Right forelimb (tissue), 1 donor: ENCODE results near the gene LDB2.

ENCODE experiments used
- DNase-seq: peaks from one replicate; pipeline ENCODE4 v3.0.0-alpha.2; 2018

The LDB2 gene

GRCh38 chr4:16884673-16885460, 13.6 kb downstream of the LDB2 start:
- DNase-seq: no peak

GRCh38 chr4:16883806-16884205, 14.6 kb downstream of the LDB2 start:
- DNase-seq: no peak

- no peak for DNase-seq
Observed at GRCh38 chr4:16881151-16881884, 17.1 kb downstream of the LDB2 start.

- no peak for DNase-seq
Observed at GRCh38 chr4:16875487-16875886, 23.0 kb downstream of the LDB2 start.

- no peak for DNase-seq
Observed at GRCh38 chr4:16869594-16870245, 28.7 kb downstream of the LDB2 start.

GRCh38 chr4:16868674-16869073, 29.8 kb downstream of the LDB2 start:
- no peak for DNase-seq

- no peak for DNase-seq
Observed at GRCh38 chr4:16867827-16868226, 30.6 kb downstream of the LDB2 start.

- DNase-seq: no peak
Observed at GRCh38 chr4:16866974-16867373, 31.5 kb downstream of the LDB2 start.

- DNase-seq: no peak
Observed at GRCh38 chr4:16865897-16866283, 32.6 kb downstream of the LDB2 start.

GRCh38 chr4:16865209-16865896, 33.1 kb downstream of the LDB2 start:
- no peak for DNase-seq

- DNase-seq: no peak
Observed at GRCh38 chr4:16864199-16864598, 34.2 kb downstream of the LDB2 start.

- DNase-seq: no peak
Observed at GRCh38 chr4:16862697-16863096, 35.7 kb downstream of the LDB2 start.

GRCh38 chr4:16860516-16860915, 37.9 kb downstream of the LDB2 start:
- DNase-seq: no peak

GRCh38 chr4:16859031-16859430, 39.4 kb downstream of the LDB2 start:
- DNase-seq: no peak

- no peak for DNase-seq
Observed at GRCh38 chr4:16858275-16858752, 40.1 kb downstream of the LDB2 start.

- DNase-seq: no peak
Observed at GRCh38 chr4:16857425-16857824, 41.0 kb downstream of the LDB2 start.

- DNase-seq: no peak
Observed at GRCh38 chr4:16853640-16854039, 44.8 kb downstream of the LDB2 start.

- no peak for DNase-seq
Observed at GRCh38 chr4:16852644-16853043, 45.8 kb downstream of the LDB2 start.

- DNase-seq: no peak
Observed at GRCh38 chr4:16852228-16852627, 46.2 kb downstream of the LDB2 start.

- no peak for DNase-seq
Observed at GRCh38 chr4:16846540-16847117, 51.8 kb downstream of the LDB2 start.

- DNase-seq: no peak
Observed at GRCh38 chr4:16844816-16845586, 53.4 kb downstream of the LDB2 start.
